OCI-LY1 (cell line): ENCODE data around the gene SLC35F2.

Experiments used
- EZH2 ChIP-seq: fragments of 200-600 bp; sonication (generic), shearing (Covaris generic); IDR thresholded peaks from 2 replicates; pipeline ENCODE4 v1.8.0; 2017; ENCODE audit warnings: borderline replicate concordance, mixed run types, mild to moderate bottlenecking, antibody characterized with exemption, low read length, moderate library complexity, mixed read lengths
- TF ChIP-seq, protein P1 (sequence below): fragments of 200-600 bp; sonication (generic), shearing (Covaris generic); IDR thresholded peaks from 2 replicates; pipeline ENCODE4 v1.5.1; 2017; ENCODE audit warnings: mild to moderate bottlenecking, antibody characterized with exemption, low read length, moderate library complexity, mixed read lengths

DNA sequence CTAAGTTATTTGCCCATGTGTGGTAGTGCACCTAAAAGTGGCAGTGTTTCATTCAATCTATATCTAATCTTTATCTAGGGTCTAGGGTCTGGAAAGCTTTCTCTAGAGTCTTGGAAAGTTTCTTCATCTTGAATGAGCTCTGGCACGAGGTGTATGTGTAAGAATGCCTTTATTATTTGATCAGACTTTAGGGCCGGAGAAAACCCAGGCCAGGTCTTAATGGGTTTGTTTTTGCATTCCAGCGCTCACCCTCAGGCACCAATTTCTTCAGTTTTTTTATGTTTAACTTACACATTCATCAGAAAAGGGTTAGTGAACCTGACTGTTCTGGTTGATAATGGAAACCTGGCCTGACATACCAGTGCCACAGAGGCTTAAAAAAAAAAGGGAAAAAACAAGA, 78.5 kb downstream of the SLC35F2 start:
- no peak for TF ChIP-seq EZH2
- TF ChIP-seq, protein P1, sequence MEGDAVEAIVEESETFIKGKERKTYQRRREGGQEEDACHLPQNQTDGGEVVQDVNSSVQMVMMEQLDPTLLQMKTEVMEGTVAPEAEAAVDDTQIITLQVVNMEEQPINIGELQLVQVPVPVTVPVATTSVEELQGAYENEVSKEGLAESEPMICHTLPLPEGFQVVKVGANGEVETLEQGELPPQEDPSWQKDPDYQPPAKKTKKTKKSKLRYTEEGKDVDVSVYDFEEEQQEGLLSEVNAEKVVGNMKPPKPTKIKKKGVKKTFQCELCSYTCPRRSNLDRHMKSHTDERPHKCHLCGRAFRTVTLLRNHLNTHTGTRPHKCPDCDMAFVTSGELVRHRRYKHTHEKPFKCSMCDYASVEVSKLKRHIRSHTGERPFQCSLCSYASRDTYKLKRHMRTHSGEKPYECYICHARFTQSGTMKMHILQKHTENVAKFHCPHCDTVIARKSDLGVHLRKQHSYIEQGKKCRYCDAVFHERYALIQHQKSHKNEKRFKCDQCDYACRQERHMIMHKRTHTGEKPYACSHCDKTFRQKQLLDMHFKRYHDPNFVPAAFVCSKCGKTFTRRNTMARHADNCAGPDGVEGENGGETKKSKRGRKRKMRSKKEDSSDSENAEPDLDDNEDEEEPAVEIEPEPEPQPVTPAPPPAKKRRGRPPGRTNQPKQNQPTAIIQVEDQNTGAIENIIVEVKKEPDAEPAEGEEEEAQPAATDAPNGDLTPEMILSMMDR, result no peak
